WI38 (cell line): Measurements from ENCODE around the gene PIGBOS1.

Experiments used
- H3K4me3 ChIP-seq: 2 replicates; pipeline ENCODE4 v1.5.1; 2011; ENCODE audit warnings: low read depth, mild to moderate bottlenecking, control low read depth, low read length
- TF ChIP-seq, protein P1 (sequence below): IDR thresholded peaks from 2 replicates; pipeline ENCODE4 v1.5.1; 2012; ENCODE audit warnings: low read depth, mild to moderate bottlenecking, control low read depth, low read length

The PIGBOS1 gene

DNA sequence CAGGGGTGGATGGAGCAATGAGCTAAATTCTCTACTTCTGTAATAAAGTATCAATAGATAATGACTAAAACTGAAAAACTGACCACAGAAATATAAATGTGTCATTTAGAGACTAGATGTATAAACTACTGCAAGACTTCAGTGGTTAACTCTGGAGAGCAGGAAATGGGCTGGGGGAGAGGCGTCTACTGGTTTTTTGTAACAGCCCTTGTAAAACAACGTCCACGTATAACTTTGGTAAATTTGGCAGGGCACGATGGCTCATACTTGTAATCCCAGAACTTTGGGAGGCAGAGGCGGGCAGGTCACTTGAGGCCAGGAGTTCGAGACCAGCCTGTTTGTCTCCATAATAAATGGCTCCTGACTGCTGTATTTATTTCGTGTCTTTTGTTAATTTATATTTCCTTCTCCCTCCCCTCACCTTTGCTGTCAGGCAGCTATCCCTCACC is 41.8 kb downstream of the PIGBOS1 start:
- H3K4me3 ChIP-seq = no peak overlapping the region
- TF ChIP-seq, protein P1, sequence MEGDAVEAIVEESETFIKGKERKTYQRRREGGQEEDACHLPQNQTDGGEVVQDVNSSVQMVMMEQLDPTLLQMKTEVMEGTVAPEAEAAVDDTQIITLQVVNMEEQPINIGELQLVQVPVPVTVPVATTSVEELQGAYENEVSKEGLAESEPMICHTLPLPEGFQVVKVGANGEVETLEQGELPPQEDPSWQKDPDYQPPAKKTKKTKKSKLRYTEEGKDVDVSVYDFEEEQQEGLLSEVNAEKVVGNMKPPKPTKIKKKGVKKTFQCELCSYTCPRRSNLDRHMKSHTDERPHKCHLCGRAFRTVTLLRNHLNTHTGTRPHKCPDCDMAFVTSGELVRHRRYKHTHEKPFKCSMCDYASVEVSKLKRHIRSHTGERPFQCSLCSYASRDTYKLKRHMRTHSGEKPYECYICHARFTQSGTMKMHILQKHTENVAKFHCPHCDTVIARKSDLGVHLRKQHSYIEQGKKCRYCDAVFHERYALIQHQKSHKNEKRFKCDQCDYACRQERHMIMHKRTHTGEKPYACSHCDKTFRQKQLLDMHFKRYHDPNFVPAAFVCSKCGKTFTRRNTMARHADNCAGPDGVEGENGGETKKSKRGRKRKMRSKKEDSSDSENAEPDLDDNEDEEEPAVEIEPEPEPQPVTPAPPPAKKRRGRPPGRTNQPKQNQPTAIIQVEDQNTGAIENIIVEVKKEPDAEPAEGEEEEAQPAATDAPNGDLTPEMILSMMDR = no peak

DNA sequence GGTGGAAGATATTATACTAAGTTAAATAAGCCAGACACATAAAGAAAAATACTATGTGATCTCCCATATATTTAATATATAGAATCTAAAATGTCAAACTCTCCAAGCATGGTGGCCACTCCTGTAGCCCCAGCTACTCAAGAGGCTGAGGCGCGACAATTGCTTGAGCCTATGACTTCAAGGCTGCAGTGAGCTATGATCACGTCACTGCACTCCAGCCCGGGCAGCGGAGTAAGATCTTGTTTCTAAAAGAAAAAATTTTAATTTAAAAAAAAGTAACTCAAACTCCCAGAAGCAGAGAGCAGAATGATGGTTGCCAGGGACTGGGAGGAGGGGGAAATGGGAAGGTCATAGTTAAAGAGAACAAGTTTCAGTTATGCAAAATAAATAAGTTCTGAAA is 42.6 kb downstream of the PIGBOS1 start:
- no peak overlapping the region for H3K4me3 ChIP-seq
- TF ChIP-seq, protein P1 = no peak

DNA sequence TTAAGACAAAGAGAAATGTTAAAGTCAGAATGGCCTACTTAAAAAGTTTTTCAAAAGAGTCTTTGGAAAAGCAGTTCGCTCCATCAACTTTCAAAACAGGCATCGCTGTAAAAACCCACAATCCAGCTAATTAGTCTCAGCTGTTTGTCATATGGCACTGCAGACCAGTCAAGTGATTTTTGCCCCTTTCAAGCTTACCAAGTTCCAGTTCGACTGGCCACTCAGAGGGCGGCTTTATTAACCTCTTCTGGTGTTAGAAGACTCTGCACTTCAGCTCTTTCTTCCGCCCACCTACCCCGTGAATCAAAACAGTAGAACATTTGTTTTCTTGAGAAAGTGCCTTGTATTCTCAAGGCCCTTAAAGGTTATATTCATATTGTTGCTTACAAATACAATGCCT is 48.6 kb downstream of the PIGBOS1 start:
- TF ChIP-seq, protein P1 = no peak

DNA sequence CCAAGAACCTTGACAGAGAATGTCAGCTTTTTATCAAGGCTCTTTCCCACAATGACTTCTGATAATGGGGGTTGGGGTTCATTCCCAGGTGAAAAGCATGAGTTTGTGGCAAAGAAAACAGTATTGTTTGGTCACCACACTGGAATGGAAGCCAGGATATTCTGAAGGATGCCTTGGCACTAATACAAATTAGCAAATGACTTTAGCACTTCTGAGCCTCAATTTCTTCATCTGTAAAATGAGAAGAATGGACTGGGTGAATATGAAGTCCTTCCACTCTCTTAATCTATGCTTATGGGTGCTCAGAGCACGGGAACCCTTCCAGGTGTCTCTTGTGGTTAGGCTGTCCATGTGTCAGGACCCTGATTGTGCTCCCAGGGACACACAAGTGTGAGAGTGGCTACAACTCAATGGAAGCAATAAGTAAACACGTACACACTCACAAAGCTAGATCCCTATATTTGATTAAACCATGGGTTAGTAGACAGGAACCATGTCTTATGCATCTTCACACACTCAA is 50.7 kb downstream of the PIGBOS1 start:
- H3K4me3 ChIP-seq = no peak overlapping the region
- TF ChIP-seq, protein P1 = no peak

More for the DNA sequence above, 48.6 kb downstream of the PIGBOS1 start:
- no peak overlapping the region for H3K4me3 ChIP-seq

DNA sequence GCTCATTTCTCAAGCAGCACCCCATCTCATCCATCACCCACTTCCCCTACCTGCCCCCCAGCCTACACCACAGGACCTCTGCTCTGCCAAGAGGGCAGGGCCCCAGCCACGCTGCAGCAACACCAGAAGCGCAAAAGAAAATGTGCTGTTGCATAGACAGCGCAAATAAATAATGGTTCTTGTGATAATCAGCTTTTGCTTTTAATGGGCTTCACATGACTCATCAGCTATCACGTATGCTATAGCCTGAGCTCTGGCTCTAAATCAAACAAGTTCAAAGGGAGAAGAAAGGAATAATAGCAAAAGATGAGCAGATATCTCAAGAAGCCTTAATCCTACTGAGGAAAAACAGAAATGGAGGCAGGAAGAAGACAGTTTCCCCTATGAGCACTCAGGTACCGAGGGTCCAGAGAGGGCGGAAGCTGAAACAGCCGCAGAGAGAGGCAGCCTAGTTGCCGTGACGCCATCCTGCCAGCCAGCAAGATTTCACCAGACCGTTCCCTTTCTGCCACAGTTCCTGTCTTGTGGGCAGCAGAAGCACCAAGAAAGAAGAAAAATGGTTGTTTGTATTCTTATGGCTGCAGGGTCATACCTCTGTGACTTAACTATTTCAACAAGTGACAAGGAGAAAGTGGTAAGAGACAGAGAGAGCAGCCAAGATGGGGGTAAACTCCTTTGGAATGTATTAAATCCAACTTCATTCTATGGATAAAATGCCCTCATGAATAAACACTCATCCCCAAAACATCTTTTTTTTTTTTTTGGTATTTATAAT is 51.3 kb downstream of the PIGBOS1 start:
- TF ChIP-seq, protein P1 = no peak
- H3K4me3 ChIP-seq = 0 out of 2 replicates have a peak overlapping the region, but pooled peaks have one; percentile 4
